ENCODE results near the gene KIAA0040.

The KIAA0040 gene

GRCh38 chr1:175200678-175201521 lies 8.3 kb upstream of the KIAA0040 start:
- DNase-seq, result peak; percentile 93
- Histone ChIP-seq H2BK120ac (ENCODE audit: low read depth, low read length) (no peak overlapping the region), H2AK5ac (ENCODE audit: low read length, severe bottlenecking) (no peak overlapping the region), H3K18ac (ENCODE audit: low read depth in 1 of 2, low read length in 2 of 2) (peak overlapping the region in 1 of 2 experiments; percentile 18), H3K9me3 (ENCODE audit: control insufficient read depth, low read length) (no peaks in the 10 kb centered on the region), H3K4me3 (ENCODE audit: insufficient read depth in 1 of 2, low read depth in 1 of 2, low read length in 2 of 2) (no peak overlapping the region), H3K14ac (ENCODE audit: low read length in 2 of 2) (no peak overlapping the region), H4K91ac (ENCODE audit: low read length) (no peak overlapping the region), H3K9ac (ENCODE audit: low read length) (no peak overlapping the region), H2BK12ac (ENCODE audit: low read length in 2 of 2) (peak overlapping the region in 1 of 2 experiments; percentile 38), H4K8ac (ENCODE audit: low read length) (no peak overlapping the region), H3K4me1 (ENCODE audit: control insufficient read depth, insufficient read depth, low read depth, low read length) (no peaks in the 10 kb centered on the region), H2BK5ac (ENCODE audit: low read depth, low read length, poor library complexity, severe bottlenecking) (no peak overlapping the region), H3K4me2 (ENCODE audit: low read length, poor library complexity, severe bottlenecking) (no peak overlapping the region), H3K79me1 (replicated peaks; ENCODE audit: low read length, poor library complexity, severe bottlenecking) (no peaks in the 10 kb centered on the region), H2BK15ac (ENCODE audit: low read depth, poor library complexity, severe bottlenecking) (peak overlapping the region; percentile 6), H3K27ac (ENCODE audit: low read length, poor library complexity, severe bottlenecking) (no peak overlapping the region), H3K4ac (ENCODE audit: low read depth in 1 of 2, low read length in 2 of 2) (no peak overlapping the region), H3K27me3 (ENCODE audit: control insufficient read depth in 1 of 2, insufficient read depth in 1 of 2, low read length in 2 of 2) (peaks cover 0 to 26% of the 10 kb centered on the region in 2 experiments), H2AFZ (ENCODE audit: low read depth, low read length) (no peak overlapping the region), H3K36me3 (ENCODE audit: control insufficient read depth in 1 of 2, insufficient read depth in 2 of 2, low read depth in 1 of 2, low read length in 2 of 2) (no peaks in the 10 kb centered on the region), H3K23ac (ENCODE audit: low read length in 2 of 2) (no peak overlapping the region)
- 30% methylated on average over 6 of the region's 7 CpGs for WGBS

- Histone ChIP-seq H3K79me1 (replicated peaks; ENCODE audit: low read length, poor library complexity, severe bottlenecking) (no peaks in the 10 kb centered on the region), H2BK120ac (ENCODE audit: low read depth, low read length) (no peak overlapping the region), H3K23ac (ENCODE audit: low read length in 2 of 2) (no peak overlapping the region), H2BK5ac (ENCODE audit: low read depth, low read length, poor library complexity, severe bottlenecking) (no peak overlapping the region), H2BK12ac (ENCODE audit: low read length in 2 of 2) (no peak overlapping the region), H2AFZ (ENCODE audit: low read depth, low read length) (no peak overlapping the region), H2BK15ac (ENCODE audit: low read depth, poor library complexity, severe bottlenecking) (no peak overlapping the region), H3K14ac (ENCODE audit: low read length in 2 of 2) (no peak overlapping the region), H3K18ac (ENCODE audit: low read depth in 1 of 2, low read length in 2 of 2) (no peak overlapping the region), H3K9ac (ENCODE audit: low read length) (no peak overlapping the region), H3K4me1 (ENCODE audit: control insufficient read depth, insufficient read depth, low read depth, low read length) (peaks cover under 1% of the 10 kb centered on the region), H4K8ac (ENCODE audit: low read length) (no peak overlapping the region), H3K4me3 (ENCODE audit: insufficient read depth in 1 of 2, low read depth in 1 of 2, low read length in 2 of 2) (no peak overlapping the region), H2AK5ac (ENCODE audit: low read length, severe bottlenecking) (no peak overlapping the region), H3K36me3 (ENCODE audit: control insufficient read depth in 1 of 2, insufficient read depth in 2 of 2, low read depth in 1 of 2, low read length in 2 of 2) (no peaks in the 10 kb centered on the region), H3K27ac (ENCODE audit: low read length, poor library complexity, severe bottlenecking) (no peak overlapping the region), H3K4ac (ENCODE audit: low read depth in 1 of 2, low read length in 2 of 2) (no peak overlapping the region), H3K27me3 (ENCODE audit: control insufficient read depth in 1 of 2, insufficient read depth in 1 of 2, low read length in 2 of 2) (peaks cover 5 to 35% of the 10 kb centered on the region in 2 experiments), H4K91ac (ENCODE audit: low read length) (no peak overlapping the region), H3K4me2 (ENCODE audit: low read length, poor library complexity, severe bottlenecking) (no peak overlapping the region), H3K9me3 (ENCODE audit: control insufficient read depth, low read length) (no peaks in the 10 kb centered on the region)
- no peak for DNase-seq
These were observed 5.8 kb upstream of the KIAA0040 start for GRCh38 chr1:175198332-175198731.

- H3K36me3 ChIP-seq (ENCODE audit: control insufficient read depth in 1 of 2, insufficient read depth in 2 of 2, low read depth in 1 of 2, low read length in 2 of 2), result no peaks in the 10 kb centered on the region
- peaks cover 8% of the 10 kb centered on the region for H3K4me1 ChIP-seq (ENCODE audit: control insufficient read depth, insufficient read depth, low read depth, low read length)
- H3K27me3 ChIP-seq (ENCODE audit: control insufficient read depth in 1 of 2, insufficient read depth in 1 of 2, low read length in 2 of 2), result peaks cover 9 to 39% of the 10 kb centered on the region in 2 experiments
- no peak overlapping the region for H4K91ac ChIP-seq (ENCODE audit: low read length)
- no peak overlapping the region for H3K9ac ChIP-seq (ENCODE audit: low read length)
- H3K14ac ChIP-seq (ENCODE audit: low read length in 2 of 2), result no peak overlapping the region
- H2AK5ac ChIP-seq (ENCODE audit: low read length, severe bottlenecking), result no peak overlapping the region
- H3K79me1 ChIP-seq (replicated peaks; ENCODE audit: low read length, poor library complexity, severe bottlenecking), result no peaks in the 10 kb centered on the region
- H3K23ac ChIP-seq (ENCODE audit: low read length in 2 of 2), result no peak overlapping the region
- DNase-seq, result peak; percentile 18
- H2BK120ac ChIP-seq (ENCODE audit: low read depth, low read length), result no peak overlapping the region
- H2BK15ac ChIP-seq (ENCODE audit: low read depth, poor library complexity, severe bottlenecking), result no peak overlapping the region
- no peaks in the 10 kb centered on the region for H3K9me3 ChIP-seq (ENCODE audit: control insufficient read depth, low read length)
- no peak overlapping the region for H3K4me3 ChIP-seq (ENCODE audit: insufficient read depth in 1 of 2, low read depth in 1 of 2, low read length in 2 of 2)
- H2AFZ ChIP-seq (ENCODE audit: low read depth, low read length), result no peak overlapping the region
- 97% methylated on average over 2 of the region's 2 CpGs for WGBS
- H3K18ac ChIP-seq (ENCODE audit: low read depth in 1 of 2, low read length in 2 of 2), result no peak overlapping the region
- no peak overlapping the region for H2BK5ac ChIP-seq (ENCODE audit: low read depth, low read length, poor library complexity, severe bottlenecking)
- no peak overlapping the region for H4K8ac ChIP-seq (ENCODE audit: low read length)
- H3K27ac ChIP-seq (ENCODE audit: low read length, poor library complexity, severe bottlenecking), result no peak overlapping the region
- H3K4ac ChIP-seq (ENCODE audit: low read depth in 1 of 2, low read length in 2 of 2), result no peak overlapping the region
- H2BK12ac ChIP-seq (ENCODE audit: low read length in 2 of 2), result no peak overlapping the region
- H3K4me2 ChIP-seq (ENCODE audit: low read length, poor library complexity, severe bottlenecking), result no peak overlapping the region
These were observed 5.0 kb upstream of the KIAA0040 start for GRCh38 chr1:175197531-175197930.

GRCh38 chr1:175195798-175196197 lies 3.2 kb upstream of the KIAA0040 start:
- no peak overlapping the region for H2AK5ac ChIP-seq (ENCODE audit: low read length, severe bottlenecking)
- no peaks in the 10 kb centered on the region for H3K36me3 ChIP-seq (ENCODE audit: control insufficient read depth in 1 of 2, insufficient read depth in 2 of 2, low read depth in 1 of 2, low read length in 2 of 2)
- H2AFZ ChIP-seq (ENCODE audit: low read depth, low read length), result no peak overlapping the region
- H3K4me3 ChIP-seq (ENCODE audit: insufficient read depth in 1 of 2, low read depth in 1 of 2, low read length in 2 of 2), result no peak overlapping the region
- H2BK5ac ChIP-seq (ENCODE audit: low read depth, low read length, poor library complexity, severe bottlenecking), result no peak overlapping the region
- no peaks in the 10 kb centered on the region for H3K79me1 ChIP-seq (replicated peaks; ENCODE audit: low read length, poor library complexity, severe bottlenecking)
- no peak overlapping the region for H2BK15ac ChIP-seq (ENCODE audit: low read depth, poor library complexity, severe bottlenecking)
- no peak overlapping the region for H3K9ac ChIP-seq (ENCODE audit: low read length)
- H2BK120ac ChIP-seq (ENCODE audit: low read depth, low read length), result no peak overlapping the region
- no peak overlapping the region for H3K4me2 ChIP-seq (ENCODE audit: low read length, poor library complexity, severe bottlenecking)
- no peak overlapping the region for H3K4ac ChIP-seq (ENCODE audit: low read depth in 1 of 2, low read length in 2 of 2)
- H3K9me3 ChIP-seq (ENCODE audit: control insufficient read depth, low read length), result no peaks in the 10 kb centered on the region
- H4K91ac ChIP-seq (ENCODE audit: low read length), result no peak overlapping the region
- peaks cover 12% of the 10 kb centered on the region for H3K4me1 ChIP-seq (ENCODE audit: control insufficient read depth, insufficient read depth, low read depth, low read length)
- no peak overlapping the region for H3K27ac ChIP-seq (ENCODE audit: low read length, poor library complexity, severe bottlenecking)
- DNase-seq, result no peak
- no peak overlapping the region for H2BK12ac ChIP-seq (ENCODE audit: low read length in 2 of 2)
- no peak overlapping the region for H3K23ac ChIP-seq (ENCODE audit: low read length in 2 of 2)
- H3K14ac ChIP-seq (ENCODE audit: low read length in 2 of 2), result no peak overlapping the region
- H3K27me3 ChIP-seq (ENCODE audit: control insufficient read depth in 1 of 2, insufficient read depth in 1 of 2, low read length in 2 of 2), result peaks cover 25 to 50% of the 10 kb centered on the region in 2 experiments
- no peak overlapping the region for H4K8ac ChIP-seq (ENCODE audit: low read length)
- no peak overlapping the region for H3K18ac ChIP-seq (ENCODE audit: low read depth in 1 of 2, low read length in 2 of 2)
- WGBS, result 79% methylated on average over 3 of the region's 3 CpGs

All from mesenchymal stem cell (in vitro differentiated cells and primary cell).